ENCODE data around the gene ELOB. TPM values are rescaled to one million over a fixed set of nuclear protein-coding genes. Genes with fewer than 3 reads are reported as not detected.

The ELOB gene
- total RNA-seq, 1 experiment from 2014 or later = 259 TPM

DNA sequence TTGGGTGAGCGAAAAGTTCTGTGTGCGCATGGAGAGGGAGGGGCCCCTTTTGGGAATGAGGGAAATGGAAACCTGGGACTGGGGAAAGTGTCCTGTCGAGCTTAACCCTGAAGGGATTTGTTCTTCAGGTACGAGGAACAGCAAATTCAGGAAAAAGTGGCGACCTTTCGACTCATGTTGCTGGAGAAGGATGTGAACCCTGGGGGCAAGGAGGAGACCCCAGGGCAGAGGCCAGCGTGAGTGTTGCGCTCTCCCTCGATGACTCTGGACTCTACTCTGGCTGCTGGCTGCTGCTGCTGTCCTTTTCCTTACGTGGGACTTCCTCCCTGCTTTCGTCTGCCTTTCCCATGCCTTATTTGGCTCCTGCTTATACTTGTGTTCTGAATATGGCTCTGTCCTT is 19.7 kb downstream of the ELOB start:
- Histone ChIP-seq H3K36me3 (ENCODE audit: low read depth) (peaks cover 56% of the 10 kb centered on the region), H4K20me1 (ENCODE audit: insufficient read depth) (peaks cover 90% of the 10 kb centered on the region), H2AFZ (no peak overlapping the region), H3K27me3 (ENCODE audit: insufficient read depth, low read depth) (no peaks in the 10 kb centered on the region), H3K4me3 (no peak overlapping the region), H3F3A (ENCODE audit: insufficient read depth, low read depth) (peaks cover 69% of the 10 kb centered on the region), H3K27ac (no peak overlapping the region), H3K9me3 (ENCODE audit: insufficient read depth, low read depth) (no peaks in the 10 kb centered on the region), H3K9me2 (ENCODE audit: insufficient read depth) (no peaks in the 10 kb centered on the region), H3K4me1 (replicated peaks; ENCODE audit: insufficient read depth) (peaks cover 14% of the 10 kb centered on the region), H3K4me2 (no peak overlapping the region), H3K79me2 (ENCODE audit: low read depth) (peaks cover 95% of the 10 kb centered on the region)
- DNase-seq = no peak
- ChIA-PET CTCF (no interaction called here), POLR2A (ENCODE audit: unreplicated experiment) (interaction anchor here (0.6 to 0.7 kb wide), 2 partner anchors 21 to 207 kb away, joined by 4 to 6 read pairs; partner anchors contain the start of gene KREMEN2)
- BruUV-seq (replicated peaks) = no TSS peak
- intact Hi-C loops (cut with micrococcal nuclease; ENCODE audit: unreplicated experiment) = no loop called here
- no peak for TF ChIP-seq EZH2 (IDR thresholded peaks at IDR 0.05; ENCODE audit: low read depth)
- TF ChIP-seq, protein P1, sequence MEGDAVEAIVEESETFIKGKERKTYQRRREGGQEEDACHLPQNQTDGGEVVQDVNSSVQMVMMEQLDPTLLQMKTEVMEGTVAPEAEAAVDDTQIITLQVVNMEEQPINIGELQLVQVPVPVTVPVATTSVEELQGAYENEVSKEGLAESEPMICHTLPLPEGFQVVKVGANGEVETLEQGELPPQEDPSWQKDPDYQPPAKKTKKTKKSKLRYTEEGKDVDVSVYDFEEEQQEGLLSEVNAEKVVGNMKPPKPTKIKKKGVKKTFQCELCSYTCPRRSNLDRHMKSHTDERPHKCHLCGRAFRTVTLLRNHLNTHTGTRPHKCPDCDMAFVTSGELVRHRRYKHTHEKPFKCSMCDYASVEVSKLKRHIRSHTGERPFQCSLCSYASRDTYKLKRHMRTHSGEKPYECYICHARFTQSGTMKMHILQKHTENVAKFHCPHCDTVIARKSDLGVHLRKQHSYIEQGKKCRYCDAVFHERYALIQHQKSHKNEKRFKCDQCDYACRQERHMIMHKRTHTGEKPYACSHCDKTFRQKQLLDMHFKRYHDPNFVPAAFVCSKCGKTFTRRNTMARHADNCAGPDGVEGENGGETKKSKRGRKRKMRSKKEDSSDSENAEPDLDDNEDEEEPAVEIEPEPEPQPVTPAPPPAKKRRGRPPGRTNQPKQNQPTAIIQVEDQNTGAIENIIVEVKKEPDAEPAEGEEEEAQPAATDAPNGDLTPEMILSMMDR (conservative IDR thresholded peaks at IDR 0.05) = no peak

DNA sequence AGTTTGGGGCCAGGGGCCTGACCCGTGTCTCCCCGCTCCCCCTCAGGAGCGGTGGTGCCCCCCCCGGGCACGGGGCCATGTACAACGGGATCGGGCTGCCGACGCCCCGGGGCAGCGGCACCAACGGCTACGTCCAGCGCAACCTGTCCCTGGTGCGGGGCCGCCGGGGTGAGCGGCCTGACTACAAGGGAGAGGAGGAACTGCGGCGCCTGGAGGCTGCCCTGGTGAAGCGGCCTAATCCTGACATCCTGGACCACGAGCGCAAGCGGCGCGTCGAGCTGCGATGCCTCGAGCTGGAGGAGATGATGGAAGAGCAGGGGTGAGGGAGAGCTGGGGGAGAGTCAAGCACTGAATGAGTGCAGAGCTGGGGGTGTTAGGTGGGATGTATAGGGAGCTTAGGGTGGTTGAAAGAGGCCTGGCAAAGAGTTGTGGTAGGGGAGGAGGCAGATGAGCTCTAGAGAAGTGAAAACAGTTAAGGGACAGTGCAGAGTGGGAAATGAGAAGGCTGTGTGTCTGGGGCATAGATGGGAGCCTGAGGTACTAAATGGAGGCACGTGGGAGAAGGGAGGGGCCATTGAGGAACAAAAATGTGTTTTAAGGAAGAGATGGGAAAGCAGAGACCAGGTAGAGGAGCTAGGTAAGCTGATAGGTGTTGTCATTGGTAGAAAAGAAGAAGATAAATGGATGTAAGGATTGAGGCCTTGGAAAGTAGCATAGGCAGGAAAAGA is 20.6 kb downstream of the ELOB start:
- peaks cover 47% of the 10 kb centered on the region for H3K36me3 ChIP-seq (ENCODE audit: low read depth)
- ChIA-PET CTCF (no interaction called here), POLR2A (ENCODE audit: unreplicated experiment) (interaction anchor here (0.6 kb wide), 1 partner anchor 208 kb away, joined by 4 read pairs; the partner anchor contains the start of gene KREMEN2)
- peaks cover 68% of the 10 kb centered on the region for H3F3A ChIP-seq (ENCODE audit: insufficient read depth, low read depth)
- H2AFZ ChIP-seq = no peak overlapping the region
- H3K4me2 ChIP-seq = no peak overlapping the region
- no peak for DNase-seq
- no peaks in the 10 kb centered on the region for H3K9me3 ChIP-seq (ENCODE audit: insufficient read depth, low read depth)
- H3K27me3 ChIP-seq (ENCODE audit: insufficient read depth, low read depth) = no peaks in the 10 kb centered on the region
- TF ChIP-seq EZH2 (IDR thresholded peaks at IDR 0.05; ENCODE audit: low read depth) = no peak
- TF ChIP-seq, protein P1 (conservative IDR thresholded peaks at IDR 0.05) = no peak
- no peak overlapping the region for H3K4me3 ChIP-seq
- no TSS peak for BruUV-seq (replicated peaks)
- H3K79me2 ChIP-seq (ENCODE audit: low read depth) = peaks cover 87% of the 10 kb centered on the region
- H3K27ac ChIP-seq = no peak overlapping the region
- intact Hi-C loops (cut with micrococcal nuclease; ENCODE audit: unreplicated experiment) = no loop called here
- H3K4me1 ChIP-seq (replicated peaks; ENCODE audit: insufficient read depth) = peaks cover 14% of the 10 kb centered on the region
- H3K9me2 ChIP-seq (ENCODE audit: insufficient read depth) = no peaks in the 10 kb centered on the region
- peaks cover 81% of the 10 kb centered on the region for H4K20me1 ChIP-seq (ENCODE audit: insufficient read depth)

DNA sequence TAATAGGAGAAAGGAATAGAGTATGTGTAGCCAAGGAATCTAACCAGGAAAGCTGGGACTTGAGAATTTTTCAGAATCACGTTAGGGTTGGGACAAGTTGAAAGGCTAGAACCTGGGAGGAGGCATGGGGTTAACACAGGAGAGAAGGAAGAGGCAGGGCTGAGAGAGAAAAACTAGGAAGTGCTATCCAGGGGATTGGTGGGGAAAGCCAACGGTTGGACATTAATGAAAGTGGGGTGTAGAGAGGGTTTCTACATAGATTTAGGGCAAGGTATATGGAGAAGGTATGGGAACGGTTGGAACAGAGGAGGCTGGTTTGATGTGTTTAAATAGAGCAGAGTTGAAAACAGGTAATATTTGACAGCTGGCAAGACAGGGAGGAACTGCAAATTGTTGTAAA is 21.9 kb downstream of the ELOB start:
- peaks cover 68% of the 10 kb centered on the region for H4K20me1 ChIP-seq (ENCODE audit: insufficient read depth)
- intact Hi-C loops (cut with micrococcal nuclease; ENCODE audit: unreplicated experiment) = no loop called here
- H2AFZ ChIP-seq = no peak overlapping the region
- peaks cover 87% of the 10 kb centered on the region for H3K79me2 ChIP-seq (ENCODE audit: low read depth)
- no peak for DNase-seq
- ChIA-PET CTCF (no interaction called here), POLR2A (ENCODE audit: unreplicated experiment) (no interaction called here)
- H3K4me3 ChIP-seq = peak overlapping the region; percentile 90; the same call in 1 of the 2 replicates
- peaks cover 37% of the 10 kb centered on the region for H3K36me3 ChIP-seq (ENCODE audit: low read depth)
- peaks cover 61% of the 10 kb centered on the region for H3F3A ChIP-seq (ENCODE audit: insufficient read depth, low read depth)
- peak overlapping the region; percentile 100 for H3K4me2 ChIP-seq
- peaks cover 26% of the 10 kb centered on the region for H3K4me1 ChIP-seq (replicated peaks; ENCODE audit: insufficient read depth)
- BruUV-seq (replicated peaks) = no TSS peak
- no peaks in the 10 kb centered on the region for H3K9me2 ChIP-seq (ENCODE audit: insufficient read depth)
- no peak overlapping the region for H3K27ac ChIP-seq
- TF ChIP-seq EZH2 (IDR thresholded peaks at IDR 0.05; ENCODE audit: low read depth) = no peak
- TF ChIP-seq, protein P1 (conservative IDR thresholded peaks at IDR 0.05) = no peak
- H3K27me3 ChIP-seq (ENCODE audit: insufficient read depth, low read depth) = no peaks in the 10 kb centered on the region
- no peaks in the 10 kb centered on the region for H3K9me3 ChIP-seq (ENCODE audit: insufficient read depth, low read depth)
